ENCODE measurements around the gene ZNF575.
"Not testable (repeated sequence)": the region's sequence is repeated elsewhere in the genome, so short reads cannot be mapped to it uniquely, and the experiment has no call there.

Gene ZNF575

DNA sequence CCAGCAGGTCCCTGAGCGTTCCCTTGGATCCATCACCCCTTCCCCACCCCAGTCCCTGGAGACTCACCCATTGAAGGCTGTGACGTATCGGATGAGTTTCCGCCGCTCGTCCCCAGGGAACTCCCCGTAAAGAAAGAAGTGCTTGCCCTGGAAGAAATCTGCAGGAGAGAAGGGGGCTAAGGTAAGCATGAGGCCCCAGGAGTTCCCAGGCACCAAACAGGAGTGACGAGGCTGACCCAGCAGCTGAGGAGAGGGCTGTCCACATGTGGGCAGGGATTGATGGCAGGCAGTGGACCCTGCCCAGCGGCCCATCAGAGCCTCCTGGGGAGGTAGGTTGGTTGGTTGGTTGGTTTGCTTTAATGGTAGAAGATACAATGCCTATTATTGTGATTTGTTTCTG lies 11.1 kb downstream of the ZNF575 start:
- no peak for DNase-seq (ENCODE audit: low read depth in 2 of 2)

- DNase-seq (ENCODE audit: low read depth in 2 of 2), result no peak
Measured at GRCh38 chr19:43545276-43545675, 12.3 kb downstream of the ZNF575 start.

GRCh38 chr19:43545981-43546380 lies 13.0 kb downstream of the ZNF575 start:
- DNase-seq (ENCODE audit: low read depth in 2 of 2), result no peak

GRCh38 chr19:43546581-43546980 lies 13.6 kb downstream of the ZNF575 start:
- no peak for DNase-seq (ENCODE audit: low read depth in 2 of 2)

DNA sequence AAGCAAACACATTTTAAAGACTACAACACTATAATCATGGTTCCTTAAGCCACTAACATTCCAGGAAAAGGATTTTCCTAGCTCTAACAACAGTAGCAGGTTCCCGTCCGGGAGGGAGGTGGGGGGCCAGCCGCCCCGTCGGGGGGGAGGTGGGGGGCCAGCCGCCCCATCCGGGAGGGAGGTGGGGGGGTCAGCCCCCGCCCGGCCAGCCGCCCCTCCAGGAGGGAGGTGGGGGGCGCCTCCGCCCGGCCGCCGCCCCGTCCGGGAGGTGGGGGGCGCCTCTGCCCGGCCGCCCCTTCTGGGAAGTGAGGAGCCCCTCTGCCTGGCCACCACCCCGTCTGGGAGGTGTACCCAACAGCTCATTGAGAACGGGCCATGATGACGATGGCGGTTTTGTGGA lies 14.9 kb downstream of the ZNF575 start:
- not testable (repeated sequence) for DNase-seq (ENCODE audit: low read depth in 2 of 2)

- DNase-seq (ENCODE audit: low read depth in 2 of 2), result no peak
Measured at GRCh38 chr19:43548706-43549105, 15.7 kb downstream of the ZNF575 start.

DNA sequence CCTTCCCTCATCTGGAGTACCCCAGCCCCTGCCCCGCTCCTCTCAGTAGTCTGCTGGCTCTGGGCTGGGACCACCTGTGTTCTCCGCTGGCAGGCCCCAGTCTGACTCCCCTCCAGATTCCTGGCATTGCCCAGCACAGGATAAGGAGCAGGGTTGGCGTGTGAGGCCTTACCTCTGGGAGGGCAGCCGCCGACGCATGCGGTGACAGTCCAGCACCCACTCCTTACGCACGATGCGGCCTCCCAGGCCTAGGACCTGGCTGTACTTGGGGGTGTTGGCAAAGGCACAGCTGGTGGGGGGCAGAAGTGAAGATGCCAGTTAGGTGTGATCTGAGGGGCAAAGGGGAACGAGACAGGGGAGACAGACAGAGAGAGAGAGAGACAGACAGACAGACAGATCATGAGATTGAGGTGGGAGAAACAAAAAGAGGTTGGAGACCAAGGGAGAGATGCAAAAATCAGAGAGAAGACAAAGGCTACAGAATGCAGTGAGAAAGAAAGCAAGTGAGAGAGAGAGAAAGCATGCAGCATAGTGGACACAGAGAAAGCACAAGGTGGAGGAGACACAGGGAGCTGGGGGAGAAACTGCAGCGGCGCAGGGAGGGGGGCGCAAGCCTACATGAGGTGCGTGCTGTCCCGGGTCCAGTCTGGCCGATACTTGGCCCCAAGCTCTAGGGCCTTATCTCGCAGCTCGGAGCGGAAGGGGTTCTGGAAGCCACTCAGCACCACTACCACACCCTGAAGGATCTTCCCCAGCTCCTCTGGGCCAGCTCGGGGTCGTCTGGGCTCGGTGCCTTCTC lies 18.6 kb downstream of the ZNF575 start:
- DNase-seq (ENCODE audit: low read depth in 2 of 2), result no peak

DNA sequence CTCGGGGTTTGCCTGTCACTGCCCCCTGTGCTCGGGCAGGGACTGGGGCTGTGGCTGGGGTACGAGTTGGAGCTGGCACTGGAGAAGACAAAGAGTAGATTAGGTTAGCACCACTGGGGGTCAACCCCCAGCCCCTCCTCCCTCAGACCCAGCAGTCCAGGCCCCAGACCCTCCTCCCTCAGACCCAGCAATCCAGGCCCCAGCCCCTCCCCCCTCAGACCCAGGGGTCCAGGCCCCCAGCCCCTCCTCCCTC lies 19.1 kb downstream of the ZNF575 start:
- DNase-seq (ENCODE audit: low read depth in 2 of 2), result no peak

DNA sequence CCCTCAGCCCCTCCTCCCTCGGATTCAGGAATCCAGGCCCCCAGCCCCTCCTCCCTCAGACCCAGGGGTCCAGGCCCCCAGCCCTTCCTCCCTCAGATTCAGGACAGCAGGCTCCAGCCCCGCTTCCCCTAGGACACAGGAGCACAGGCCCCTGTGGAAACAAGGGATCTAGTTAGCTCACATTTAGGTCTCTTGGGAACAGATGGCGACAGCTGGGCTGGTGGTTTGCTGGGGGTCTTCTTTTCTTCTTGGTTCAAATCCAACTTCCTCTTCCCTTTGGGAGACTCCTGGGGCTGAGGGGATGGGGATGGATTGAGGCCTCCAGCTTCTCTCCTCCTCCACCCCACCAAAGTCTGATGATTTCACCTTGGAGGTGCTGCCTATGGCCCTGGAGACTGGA lies 19.6 kb downstream of the ZNF575 start:
- no peak for DNase-seq (ENCODE audit: low read depth in 2 of 2)

DNA sequence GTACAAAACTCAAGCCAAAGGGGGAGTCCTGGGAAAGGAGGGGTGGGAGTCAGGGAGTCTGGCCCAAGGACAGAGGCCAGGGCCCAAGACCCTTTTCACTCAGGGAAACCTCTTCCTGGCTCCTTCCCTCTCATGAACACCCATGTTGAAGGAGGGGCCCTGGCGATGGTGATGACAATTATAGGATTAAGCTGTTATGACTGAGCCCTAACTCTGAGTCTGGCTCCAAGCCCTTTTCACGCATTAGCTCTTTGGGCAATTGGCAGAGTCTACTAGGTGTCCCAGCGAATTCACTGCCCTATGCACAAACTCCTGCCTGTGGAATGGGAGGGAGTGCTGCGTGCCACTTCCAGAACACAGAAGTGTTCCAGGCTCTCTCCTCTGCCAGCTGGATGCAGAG lies 20.7 kb downstream of the ZNF575 start:
- DNase-seq (ENCODE audit: low read depth in 2 of 2), result no peak

DNA sequence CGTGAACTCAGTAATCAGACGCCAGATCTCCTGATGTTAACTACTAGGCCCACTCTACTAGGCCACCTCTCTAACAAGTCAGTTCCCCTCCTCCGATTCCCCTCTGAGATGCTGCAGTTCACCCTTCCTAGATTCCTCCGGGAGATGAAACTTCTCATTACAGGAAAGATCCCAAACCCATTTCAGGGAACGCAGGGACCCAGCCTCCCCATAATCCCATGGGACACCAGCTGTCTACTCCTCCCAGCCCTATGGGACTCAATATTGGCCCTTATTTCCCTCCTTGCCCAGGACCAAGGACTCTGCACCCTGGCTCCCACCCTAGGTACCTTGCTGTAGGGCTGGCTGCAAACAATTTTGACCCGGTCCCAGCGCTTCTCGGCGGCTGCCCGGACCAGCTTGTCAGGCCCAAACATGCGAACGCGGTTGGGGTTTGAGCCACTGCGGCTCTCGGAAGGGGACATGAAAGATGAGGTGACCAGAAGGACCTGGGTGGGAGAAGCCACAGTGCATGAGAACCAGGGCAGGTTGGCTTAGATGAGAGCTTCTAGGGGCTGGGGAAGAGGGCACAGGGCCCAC lies 21.4 kb downstream of the ZNF575 start:
- no peak for DNase-seq (ENCODE audit: low read depth in 2 of 2)

- DNase-seq (ENCODE audit: low read depth in 2 of 2), result peak; percentile 25 to 26
Measured at GRCh38 chr19:43555185-43555770, 22.3 kb downstream of the ZNF575 start.

DNA sequence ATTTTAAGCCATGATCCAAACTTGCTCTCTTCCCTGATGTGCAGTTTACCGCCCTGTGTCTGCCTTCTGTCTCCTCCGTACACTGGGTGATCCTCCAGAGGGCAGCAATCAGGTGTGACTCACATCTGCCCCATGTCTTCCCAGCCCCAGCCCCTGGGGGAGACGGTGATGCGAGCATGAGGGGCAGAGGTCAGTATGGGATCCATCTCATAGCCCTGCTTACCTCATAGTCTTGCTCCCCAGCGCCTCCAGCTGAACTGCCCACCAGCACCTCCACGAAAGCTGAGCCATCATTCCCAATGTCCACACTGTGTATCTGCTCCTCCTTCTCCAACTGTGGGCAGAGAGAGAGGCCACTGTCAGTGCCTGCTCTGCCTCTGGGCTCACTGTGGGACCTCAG lies 27.7 kb downstream of the ZNF575 start:
- DNase-seq (ENCODE audit: low read depth in 2 of 2), result no peak

DNA sequence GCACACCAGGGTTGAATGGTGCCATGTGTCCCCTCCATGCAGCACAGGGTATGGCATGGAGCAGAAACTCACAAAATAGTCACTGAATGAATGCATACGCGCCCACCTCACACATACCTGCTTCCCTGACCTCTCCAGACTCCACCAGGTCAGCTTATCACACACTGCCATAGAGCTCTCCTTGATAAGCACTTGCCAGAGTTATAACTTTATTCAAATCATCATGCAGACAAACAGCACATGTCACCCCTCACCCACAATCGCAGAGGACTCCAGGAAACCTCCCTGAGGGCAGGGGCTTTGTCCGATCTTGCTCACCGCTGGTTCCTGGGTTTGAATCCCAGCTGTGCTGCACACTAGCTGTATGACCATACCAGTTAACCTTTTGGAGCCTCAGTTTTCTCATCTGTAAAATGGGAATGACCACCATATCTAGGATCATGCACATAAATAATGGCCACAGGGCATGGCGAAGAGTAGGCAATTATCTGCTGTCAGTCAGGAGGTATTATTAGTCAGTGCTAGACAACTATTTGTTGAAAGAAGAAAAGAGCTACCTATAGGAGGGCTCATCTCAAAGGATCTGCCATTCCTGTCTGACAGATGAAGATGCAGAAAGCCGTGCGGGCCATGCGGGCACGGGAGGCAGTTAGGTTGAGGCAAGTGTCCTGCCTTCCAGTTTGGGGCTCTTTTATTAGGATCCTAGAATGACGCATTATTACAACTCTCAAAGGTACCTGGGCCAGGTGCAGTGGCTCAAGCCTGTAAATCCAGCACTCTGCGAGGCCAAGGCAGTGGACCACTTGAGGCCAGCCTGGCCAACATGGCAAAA lies 28.4 kb downstream of the ZNF575 start:
- no peak for DNase-seq (ENCODE audit: low read depth in 2 of 2)

- DNase-seq (ENCODE audit: low read depth in 2 of 2), result no peak
Measured at GRCh38 chr19:43562226-43562697, 29.3 kb downstream of the ZNF575 start.

DNA sequence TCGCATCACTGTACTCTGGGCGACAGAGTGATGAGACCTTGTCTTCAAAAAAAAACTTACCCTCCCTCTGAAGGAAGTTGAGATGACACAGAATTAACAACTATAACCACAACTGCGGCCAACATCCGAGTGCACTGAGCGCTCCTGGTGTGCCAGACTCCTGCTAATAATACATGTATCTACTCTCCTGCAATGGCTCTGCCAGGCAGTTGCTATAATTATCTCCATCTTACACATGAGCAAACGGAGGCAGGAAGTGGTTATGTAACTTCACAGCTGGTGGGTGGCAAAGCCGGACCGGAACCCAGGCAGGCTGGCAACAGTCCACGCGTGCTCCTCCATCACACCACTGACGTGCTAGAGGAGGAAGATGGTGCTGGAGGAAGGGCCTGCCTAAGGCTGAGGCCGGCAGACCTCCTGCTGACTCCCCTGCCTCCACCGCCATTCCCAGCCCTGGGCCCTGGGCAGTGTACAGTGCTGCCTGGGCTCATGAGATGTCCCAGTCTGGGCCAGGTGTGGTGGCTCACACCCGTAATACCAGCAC lies 29.8 kb downstream of the ZNF575 start:
- DNase-seq (ENCODE audit: low read depth in 2 of 2), result peak; percentile 26 to 27

DNA sequence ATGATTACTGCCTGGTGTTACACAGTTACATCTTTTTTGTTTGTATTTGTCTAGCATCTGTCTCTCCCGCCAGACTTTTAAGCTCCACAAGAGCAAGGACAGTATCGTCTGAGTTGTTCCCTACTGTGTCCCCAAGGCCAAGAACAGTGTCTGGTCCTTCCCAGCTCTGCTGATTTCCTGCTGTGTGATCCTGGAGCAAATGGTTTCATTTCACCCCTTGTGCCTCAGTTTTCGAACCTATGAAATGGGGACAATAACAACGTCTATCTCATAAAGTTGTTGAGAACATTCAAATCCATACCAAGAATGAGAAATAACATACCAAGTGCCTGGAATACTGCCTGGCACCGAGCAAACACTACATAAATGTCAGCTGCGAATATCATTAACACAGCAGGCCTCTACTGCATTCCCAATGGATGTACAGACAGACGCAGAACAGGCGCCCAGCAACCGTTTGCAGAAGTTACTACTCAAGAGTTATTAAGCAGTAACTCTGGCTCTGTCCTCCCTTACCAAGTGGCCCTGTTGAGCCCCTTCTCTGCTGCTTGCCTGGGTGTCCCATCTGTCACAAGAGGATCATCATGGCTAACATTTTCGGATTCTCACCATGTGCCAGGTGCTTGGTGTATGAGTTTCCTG lies 30.9 kb downstream of the ZNF575 start:
- DNase-seq (ENCODE audit: low read depth in 2 of 2), result no peak

- no peak for DNase-seq (ENCODE audit: low read depth in 2 of 2)
Measured at GRCh38 chr19:43564800-43565199, 31.8 kb downstream of the ZNF575 start.

GRCh38 chr19:43569657-43570056 lies 36.7 kb downstream of the ZNF575 start:
- no peak for DNase-seq (ENCODE audit: low read depth in 2 of 2)

GRCh38 chr19:43570174-43570791 lies 37.3 kb downstream of the ZNF575 start:
- no peak for DNase-seq (ENCODE audit: low read depth in 2 of 2)

DNA sequence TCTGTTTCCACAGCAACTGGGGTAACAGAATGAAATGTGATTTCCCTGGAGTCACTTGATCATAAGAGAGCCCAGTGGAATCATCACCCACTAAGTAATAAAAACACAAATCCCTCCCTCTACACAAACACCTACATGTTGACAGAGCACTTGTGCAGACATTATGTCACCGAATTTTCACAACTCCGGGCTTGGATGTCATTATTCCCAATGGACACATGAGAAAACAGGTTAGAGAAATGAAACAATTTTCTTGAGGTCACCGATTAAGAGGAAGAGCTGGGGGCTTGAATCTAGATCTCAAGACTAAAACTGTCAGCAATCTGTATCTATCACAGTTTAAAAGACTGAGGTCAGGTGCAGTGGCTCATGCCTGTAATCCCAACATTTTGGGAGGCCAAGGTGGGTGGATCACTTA lies 39.2 kb downstream of the ZNF575 start:
- DNase-seq (ENCODE audit: low read depth in 2 of 2), result no peak

Data from fibroblast of skin of left quadriceps (primary cell).